GOT3 (cell line): ENCODE data around the gene PALM2AKAP2.

Experiments
- DNase-seq: peaks from one replicate; lab custom pipeline; 2025; ENCODE audit warnings: mixed read lengths; lab: John Stamatoyannopoulos, UW

The PALM2AKAP2 gene

GRCh38 chr9:109779711-109780452 lies at the start of gene PALM2AKAP2:
Gene PALM2AKAP2, plus strand, starts transcription at chr9:109780198. Its CDS starts 291 bp downstream, at chr9:109780489.
- no peak for DNase-seq

DNA sequence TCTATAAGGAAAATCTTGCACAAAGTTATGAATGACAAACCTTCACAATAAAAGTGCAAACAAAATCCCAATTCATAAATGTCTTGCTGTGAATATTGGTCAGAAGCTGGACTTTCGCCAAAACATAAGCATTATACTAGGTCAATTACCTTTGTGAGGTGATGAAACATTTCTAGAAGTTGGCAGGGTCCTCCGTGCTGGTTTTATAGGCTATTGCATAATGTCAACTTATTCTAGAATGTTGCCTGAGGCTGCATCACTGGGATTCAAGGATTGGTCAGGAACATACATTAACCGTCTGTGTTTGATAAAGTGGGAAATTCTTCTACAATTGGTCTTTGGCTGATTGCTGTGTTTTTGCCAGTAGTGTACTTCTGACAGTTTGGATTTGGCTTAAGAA lies 49.8 kb upstream of the PALM2AKAP2 start:
- DNase-seq, result no peak

DNA sequence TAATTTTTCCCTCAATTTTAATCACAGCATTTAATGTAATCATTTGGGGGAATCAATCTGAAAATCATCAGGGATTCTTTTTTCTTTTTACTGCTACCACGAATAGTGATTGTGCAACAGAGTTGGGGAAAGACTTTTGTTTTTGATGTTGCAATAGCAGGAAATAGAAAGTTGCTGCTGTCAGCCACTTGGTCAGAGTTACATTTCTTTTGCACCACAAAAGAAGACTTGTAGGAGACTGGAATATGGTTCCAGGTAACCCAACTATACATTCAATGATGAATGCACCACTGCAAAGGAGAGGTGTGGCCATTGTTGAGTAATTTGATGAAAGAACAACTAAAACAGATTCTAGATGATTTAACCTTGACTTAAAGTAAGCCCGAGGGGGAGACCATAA lies 46.3 kb upstream of the PALM2AKAP2 start:
- DNase-seq, result no peak

GRCh38 chr9:109734814-109735213 lies 45.2 kb upstream of the PALM2AKAP2 start:
- no peak for DNase-seq

GRCh38 chr9:109735801-109736200 lies 44.2 kb upstream of the PALM2AKAP2 start:
- DNase-seq, result no peak

- no peak for DNase-seq
Measured at GRCh38 chr9:109737295-109737694, 42.7 kb upstream of the PALM2AKAP2 start.

- no peak for DNase-seq
Measured at GRCh38 chr9:109739760-109740159, 40.2 kb upstream of the PALM2AKAP2 start.

DNA sequence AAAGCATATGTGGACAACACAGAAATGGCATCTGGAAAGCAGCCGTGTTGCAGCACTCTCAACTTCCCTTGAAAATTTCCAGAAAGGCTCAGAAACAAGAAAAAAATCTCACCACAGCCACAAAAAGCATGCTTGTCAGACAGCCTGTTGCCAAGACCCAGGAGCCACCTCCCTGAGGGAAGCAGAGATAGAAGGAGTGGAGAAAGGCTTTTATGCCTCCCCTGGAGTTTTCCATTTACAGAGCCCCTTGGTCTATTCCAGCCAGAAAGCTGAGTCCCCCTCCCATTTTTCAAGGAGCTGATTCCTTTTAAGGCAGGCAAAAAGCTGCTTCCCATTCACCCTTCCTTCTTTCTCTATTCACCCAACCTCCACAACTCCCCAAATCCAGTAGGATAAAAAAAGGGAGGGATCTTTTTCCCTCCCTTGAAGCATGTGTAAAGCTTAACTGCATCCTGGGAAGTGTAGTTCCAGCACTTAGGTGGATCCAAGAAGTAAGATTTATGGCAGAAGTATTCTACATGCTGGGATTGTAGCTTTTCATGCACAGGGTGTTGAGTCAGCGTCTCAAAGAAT lies 37.1 kb upstream of the PALM2AKAP2 start:
- no peak for DNase-seq

GRCh38 chr9:109743696-109744095 lies 36.3 kb upstream of the PALM2AKAP2 start:
- no peak for DNase-seq

- no peak for DNase-seq
Measured at GRCh38 chr9:109745335-109746283, 34.4 kb upstream of the PALM2AKAP2 start.

DNA sequence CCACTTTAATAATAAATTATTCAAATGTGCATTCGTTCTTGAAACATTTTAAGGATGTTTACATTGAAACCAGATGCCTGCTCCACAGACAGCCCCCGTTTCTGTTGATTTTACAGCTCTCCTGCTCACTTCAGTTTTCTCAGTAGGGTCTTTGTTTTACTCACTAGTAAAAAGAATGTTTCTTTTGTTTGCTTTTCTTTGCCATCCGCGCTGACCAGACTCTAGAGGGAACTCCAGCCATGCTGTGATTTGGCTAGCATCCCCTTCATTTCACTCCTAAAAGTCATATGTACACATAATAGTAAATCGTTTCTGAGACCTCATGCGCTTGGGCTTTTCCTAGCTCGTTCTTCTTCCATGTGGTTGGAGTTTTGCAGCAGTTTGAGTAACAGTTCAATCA lies 28.7 kb upstream of the PALM2AKAP2 start:
- DNase-seq, result no peak

DNA sequence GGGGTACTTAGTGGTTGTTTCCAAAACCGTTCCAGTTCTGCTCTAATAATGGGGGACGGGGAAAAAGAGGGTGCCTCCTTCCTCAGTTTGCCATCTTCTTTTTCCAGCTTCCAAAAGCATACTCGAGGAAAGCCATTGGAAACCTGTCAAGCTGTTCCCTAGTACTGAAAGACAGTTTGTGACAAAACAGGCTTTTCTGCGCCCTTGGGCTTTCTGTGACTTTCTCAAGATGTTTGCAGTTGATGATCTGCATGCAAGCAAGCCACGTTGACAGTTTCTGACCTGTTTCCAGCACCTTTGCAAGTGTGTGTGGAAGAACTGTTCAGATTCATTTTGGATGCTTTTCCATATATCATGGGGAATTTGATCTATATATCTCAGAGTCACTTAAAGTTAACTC lies 26.7 kb upstream of the PALM2AKAP2 start:
- no peak for DNase-seq

- DNase-seq, result no peak
Measured at GRCh38 chr9:109755040-109755439, 25.0 kb upstream of the PALM2AKAP2 start.

DNA sequence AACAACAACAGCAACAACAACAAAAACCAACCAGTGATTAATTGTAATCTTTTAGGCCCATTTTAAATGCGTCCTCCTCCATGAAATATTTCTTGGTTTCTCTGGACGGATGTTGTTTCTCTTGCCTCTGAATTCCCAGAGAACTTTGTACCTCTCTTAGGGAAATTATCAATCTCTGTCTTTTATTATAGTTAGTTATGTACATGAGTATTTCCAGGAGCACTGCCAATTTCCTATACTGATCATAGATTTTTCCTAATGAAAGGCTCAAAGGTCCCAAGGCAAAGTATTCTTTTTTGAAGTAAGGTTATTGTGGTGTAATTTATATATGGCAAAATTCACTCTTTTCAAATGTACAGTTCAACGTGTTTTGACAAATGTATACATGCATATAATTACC lies 20.4 kb upstream of the PALM2AKAP2 start:
- DNase-seq, result no peak

- no peak for DNase-seq
Measured at GRCh38 chr9:109765278-109765677, 14.7 kb upstream of the PALM2AKAP2 start.

DNA sequence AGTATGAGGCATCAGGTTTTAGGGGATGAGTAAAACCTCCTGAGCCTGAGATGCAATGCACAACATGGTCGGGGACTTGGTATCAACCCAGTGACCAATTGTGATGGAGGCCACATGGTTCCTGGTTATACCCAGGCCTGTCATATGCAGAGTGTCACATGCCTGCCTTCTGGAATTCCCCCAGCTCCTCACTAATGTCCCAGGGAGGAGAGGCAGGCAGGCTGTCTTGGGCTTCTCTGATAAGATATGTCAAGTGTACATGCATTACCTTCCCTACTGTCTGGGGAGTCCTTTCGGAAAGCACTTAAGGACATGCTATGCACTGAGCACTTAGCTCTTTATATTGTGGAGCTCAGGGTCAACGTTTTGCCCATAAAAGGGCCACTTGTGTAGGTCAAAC lies 14.2 kb upstream of the PALM2AKAP2 start:
- DNase-seq, result no peak

DNA sequence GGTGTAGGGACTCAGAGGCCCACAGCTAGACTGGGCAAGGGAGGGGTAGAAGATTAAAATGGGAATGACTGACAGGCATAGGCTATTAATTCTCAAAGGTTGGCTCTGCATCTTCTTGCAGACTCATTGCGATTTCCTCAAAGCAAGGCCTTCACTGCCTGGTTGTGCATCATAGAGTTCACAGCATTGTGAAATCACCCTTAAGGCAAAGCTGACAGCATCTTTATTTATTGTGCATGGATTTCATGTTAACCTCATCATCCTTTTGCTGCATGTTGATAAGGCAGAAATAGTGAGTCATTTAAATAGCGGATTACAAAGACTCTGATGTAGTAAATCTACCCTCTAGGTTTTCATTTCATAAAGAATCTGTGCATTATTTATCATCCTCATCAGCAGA lies 13.6 kb upstream of the PALM2AKAP2 start:
- DNase-seq, result no peak

DNA sequence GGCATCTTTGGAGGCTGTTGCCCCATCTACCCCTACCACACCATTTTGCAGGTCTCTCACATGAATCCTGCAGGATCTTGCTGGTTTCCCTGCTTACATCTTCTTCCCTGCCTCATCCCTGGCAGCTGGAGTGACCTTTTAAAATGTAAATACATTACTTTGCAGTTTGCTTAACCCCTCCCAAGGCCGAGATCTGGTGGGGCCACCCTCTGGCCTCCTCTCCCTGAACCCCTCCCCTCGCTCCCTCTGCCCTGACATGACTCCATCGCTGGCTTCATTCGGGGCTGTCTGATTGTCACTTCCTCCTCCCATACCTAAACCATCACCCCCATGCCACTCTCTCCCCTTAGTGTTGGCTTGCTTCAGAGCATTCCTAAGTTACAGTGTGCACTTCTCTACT lies 12.6 kb upstream of the PALM2AKAP2 start:
- no peak for DNase-seq

DNA sequence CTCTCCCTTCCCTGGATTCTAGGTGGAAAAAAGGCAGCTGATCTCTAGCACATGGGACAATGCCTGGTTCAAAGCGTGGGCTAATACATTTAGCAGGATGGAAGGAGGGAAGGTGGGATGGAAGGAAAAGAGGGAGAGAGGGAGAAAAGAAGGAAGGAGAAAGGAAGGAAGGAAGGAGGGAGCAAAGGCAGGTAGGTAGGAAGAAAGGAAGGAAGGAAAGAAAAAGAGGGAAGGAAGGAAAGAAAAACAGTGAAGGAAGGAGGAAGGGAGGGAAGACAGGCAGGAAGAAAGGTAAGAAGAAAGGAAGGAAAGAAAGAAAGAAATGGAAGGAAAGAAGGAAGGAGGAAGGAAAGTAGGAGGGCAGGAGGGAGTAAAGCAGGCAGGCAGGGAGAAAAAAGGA lies 12.2 kb upstream of the PALM2AKAP2 start:
- DNase-seq, result no peak

DNA sequence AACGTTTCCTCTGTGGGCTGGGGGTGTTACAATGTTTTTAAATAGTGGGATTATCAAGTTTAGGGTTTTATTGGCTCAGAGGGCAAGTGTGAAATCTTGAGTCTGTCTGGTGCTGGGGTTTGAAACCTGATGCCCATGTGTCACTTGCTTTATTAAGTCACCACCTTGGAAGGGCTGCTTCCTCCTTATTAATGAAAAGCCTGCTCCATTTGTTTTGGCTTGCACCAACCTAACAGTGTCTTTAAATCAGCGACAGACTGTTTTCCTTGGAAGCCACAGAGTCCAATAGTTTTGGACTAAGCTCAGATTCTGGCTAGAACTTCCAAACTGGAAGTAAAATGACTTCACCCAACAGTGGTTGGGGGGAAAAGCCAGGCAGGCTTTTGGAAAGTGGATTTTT lies 10.7 kb upstream of the PALM2AKAP2 start:
- no peak for DNase-seq

GRCh38 chr9:109770101-109770500 lies 9.9 kb upstream of the PALM2AKAP2 start:
- DNase-seq, result no peak

DNA sequence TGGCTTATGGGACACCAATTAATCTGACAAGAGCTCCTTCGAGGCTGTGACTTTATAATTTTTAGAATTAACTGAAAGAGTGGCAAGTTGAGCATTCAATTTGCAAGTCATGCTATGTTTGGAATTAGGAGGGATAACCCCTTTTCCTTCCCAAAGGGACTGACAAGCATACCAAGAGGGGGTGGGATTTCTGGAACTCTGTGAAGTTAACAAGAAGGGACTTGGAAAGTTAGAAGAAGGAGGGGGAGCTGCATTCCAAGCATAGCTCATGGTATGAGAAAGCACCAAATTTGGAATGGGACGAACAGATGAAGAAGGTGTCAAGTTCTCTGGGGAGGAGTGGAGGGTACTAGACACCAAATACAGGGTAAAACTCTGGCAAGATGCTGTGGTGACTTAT lies 8.9 kb upstream of the PALM2AKAP2 start:
- no peak for DNase-seq
